T47D (cell line): ENCODE measurements around the gene ISYNA1.

ENCODE experiments used
- DNase-seq, 2 experiments: peaks; one replicate each; pipeline versions ENCODE4 v3.0.0 to v3.0.0-alpha.2; 2011 to 2012; ENCODE audit warnings: low read depth in 1 of 2, low spot score in 1 of 2
- JUND ChIP-seq: IDR thresholded peaks from 2 replicates; pipeline ENCODE4 v1.6.1; 2012; ENCODE audit warnings: low read depth
- in situ Hi-C: cut with HindIII; loops from 2 replicates; pipeline ENCODE4 v1.10.0; 2016; ENCODE audit warnings: low sequenced_read_pairs, low pct_unique_long_range_greater_than_20kb

Gene ISYNA1

DNA sequence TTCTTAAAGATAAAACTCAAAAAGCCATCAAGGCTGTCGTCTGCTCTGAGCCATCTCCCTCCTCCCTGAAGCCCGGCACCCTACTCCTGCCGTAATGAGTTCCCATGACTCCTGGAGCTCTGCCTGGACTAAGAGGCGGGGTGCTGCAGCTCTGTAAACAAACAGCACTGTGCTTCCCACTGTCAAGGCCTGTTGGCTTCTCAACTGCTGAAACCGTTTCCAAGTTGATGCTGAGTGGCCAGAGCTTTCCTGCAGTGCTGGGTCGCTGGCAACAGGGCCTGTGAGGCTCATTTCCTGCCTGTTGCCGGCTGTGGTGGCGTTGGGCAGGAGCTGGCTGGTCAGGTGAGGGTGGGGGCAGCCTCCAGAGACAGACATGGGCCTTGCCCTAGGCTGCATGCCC, 26.7 kb upstream of the ISYNA1 start:
- DNase-seq: peak in 1 of 2 experiments; percentile 60
- TF ChIP-seq JUND: no peak
- in situ Hi-C loops: no loop called here

GRCh38 chr19:18461471-18461870, 23.5 kb upstream of the ISYNA1 start:
- in situ Hi-C loops: no loop called here
- DNase-seq: no peak

DNA sequence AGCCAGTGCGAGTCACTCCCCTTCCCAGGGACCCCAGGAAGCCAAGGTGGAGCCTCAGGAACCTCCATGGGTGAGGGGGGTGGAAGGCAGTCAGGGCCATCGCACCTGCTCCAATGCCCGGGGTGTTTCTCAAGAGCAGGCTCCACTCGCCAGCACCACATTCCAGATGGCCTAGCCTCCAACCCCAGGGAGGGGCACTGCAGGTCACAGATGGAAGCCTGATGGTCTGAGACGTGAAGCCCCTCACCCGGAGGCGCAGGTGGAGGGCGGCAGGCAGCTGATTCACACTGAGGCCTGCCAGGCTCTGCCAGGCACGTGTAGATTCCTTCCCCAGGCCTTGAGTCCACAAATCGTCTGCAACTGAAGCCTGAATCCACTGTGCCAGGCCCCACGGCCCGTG, 23.0 kb upstream of the ISYNA1 start:
- in situ Hi-C loops: no loop called here
- DNase-seq: no peak
- no peak for TF ChIP-seq JUND

More at GRCh38 chr19:18461471-18461870, 23.5 kb upstream of the ISYNA1 start:
- no peak for TF ChIP-seq JUND

GRCh38 chr19:18457483-18458331, 19.8 kb upstream of the ISYNA1 start:
- in situ Hi-C loops: no loop called here
- no peak for TF ChIP-seq JUND
- DNase-seq: no peak

GRCh38 chr19:18456974-18457373, 19.0 kb upstream of the ISYNA1 start:
- in situ Hi-C loops: no loop called here
- DNase-seq: no peak
- no peak for TF ChIP-seq JUND

- DNase-seq: no peak
- TF ChIP-seq JUND: no peak
- in situ Hi-C loops: no loop called here
Measured at GRCh38 chr19:18456279-18456678, 18.3 kb upstream of the ISYNA1 start.

GRCh38 chr19:18453269-18454024, 15.5 kb upstream of the ISYNA1 start:
- DNase-seq: no peak
- no peak for TF ChIP-seq JUND
- in situ Hi-C loops: no loop called here

DNA sequence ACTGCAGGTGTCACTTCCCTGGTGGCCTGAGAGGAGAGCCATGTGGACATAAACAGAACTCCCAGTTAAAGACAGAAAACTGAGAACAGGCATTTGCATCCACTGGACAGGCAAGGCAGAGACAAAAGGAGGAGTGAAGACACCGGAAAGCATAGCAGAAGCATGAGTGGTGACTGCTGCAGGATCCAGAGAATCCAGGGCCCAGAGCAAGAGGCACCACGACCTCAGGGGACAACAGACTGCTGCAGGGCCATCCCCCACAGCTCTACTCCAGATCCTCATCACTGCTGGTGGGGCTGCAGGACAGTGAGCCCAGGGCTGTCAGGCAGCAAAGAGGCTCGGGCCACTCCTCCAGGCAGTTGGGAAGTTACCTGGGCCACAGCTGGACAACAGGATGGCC, 14.5 kb upstream of the ISYNA1 start:
- in situ Hi-C loops: no loop called here
- DNase-seq: no peak
- no peak for TF ChIP-seq JUND

- peak; percentile 53 to 73 for DNase-seq
- in situ Hi-C loops: no loop called here
- no peak for TF ChIP-seq JUND
Measured at GRCh38 chr19:18450931-18451836, 13.3 kb upstream of the ISYNA1 start.

GRCh38 chr19:18450021-18450930, 12.3 kb upstream of the ISYNA1 start:
- TF ChIP-seq JUND: no peak
- no peak for DNase-seq
- in situ Hi-C loops: no loop called here

- in situ Hi-C loops: no loop called here
- TF ChIP-seq JUND: no peak
- DNase-seq: no peak
Measured at GRCh38 chr19:18449552-18449951, 11.6 kb upstream of the ISYNA1 start.
